GM23248 (cell line): ENCODE measurements around the gene GAS7.

Source experiments
- EZH2 ChIP-seq: fragments of 200-600 bp; sonication (generic); IDR thresholded peaks from 2 replicates; pipeline ENCODE4 v1.6.1; 2018; ENCODE audit warnings: antibody characterized with exemption, mild to moderate bottlenecking; ENCODE audit not compliant: insufficient read depth, poor library complexity, severe bottlenecking
- EZH2phosphoT487 ChIP-seq: fragments of 200-600 bp; sonication (generic); IDR thresholded peaks from 2 replicates; pipeline ENCODE4 v1.6.1; 2018; ENCODE audit warnings: antibody characterized with exemption, moderate library complexity, mild to moderate bottlenecking, low read depth; ENCODE audit not compliant: insufficient read depth

DNA sequence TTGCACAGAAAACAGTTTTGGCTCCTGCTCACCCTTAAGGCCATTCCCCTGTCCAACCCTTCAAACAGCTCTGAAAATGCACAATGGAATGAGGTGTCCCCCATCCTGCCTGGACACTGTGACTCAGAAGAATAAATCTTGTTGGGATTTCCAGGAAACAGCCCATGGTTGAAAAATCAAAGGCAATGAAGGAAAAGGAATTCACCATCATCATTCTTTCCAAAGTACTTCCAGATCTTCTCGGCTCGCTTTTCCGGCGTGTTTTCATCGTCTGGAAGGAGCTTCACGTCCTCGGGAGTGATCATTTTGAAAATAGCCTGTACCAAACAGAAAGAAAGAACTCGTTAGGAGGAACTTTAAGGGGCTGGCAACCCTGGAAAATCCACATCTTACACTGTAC, 297.6 kb downstream of the GAS7 start:
- TF ChIP-seq EZH2: no peak
- no peak for TF ChIP-seq EZH2phosphoT487
